Measurements from ENCODE around the gene ETNK2. TPM values are rescaled to one million over a fixed set of nuclear protein-coding genes. Genes with fewer than 3 reads are reported as not detected.

The ETNK2 gene
- total RNA-seq, 1 donor from 2014 or later, result 5.0 TPM

GRCh38 chr1:204084247-204084772, 67.5 kb downstream of the ETNK2 start:
- Mint-ChIP-seq H3K36me3 (ENCODE audit: unreplicated experiment) (no peaks in the 10 kb centered on the region), H3K27me3 (ENCODE audit: unreplicated experiment) (peaks cover 2% of the 10 kb centered on the region), H3K27ac (ENCODE audit: unreplicated experiment) (no peak overlapping the region), H3K4me1 (ENCODE audit: low read depth, unreplicated experiment) (peaks cover 8% of the 10 kb centered on the region), H3K9me3 (ENCODE audit: unreplicated experiment) (peaks cover 7% of the 10 kb centered on the region), H3K4me3 (ENCODE audit: unreplicated experiment) (no peak overlapping the region)
- DNase-seq, result peak; percentile 58
- no peak for TF ChIP-seq CTCF (IDR thresholded peaks at IDR 0.05; ENCODE audit: partially characterized antibody, unreplicated experiment)

GRCh38 chr1:204083491-204083890, 68.4 kb downstream of the ETNK2 start:
- Mint-ChIP-seq H3K27ac (ENCODE audit: unreplicated experiment) (no peak overlapping the region), H3K4me1 (ENCODE audit: low read depth, unreplicated experiment) (peaks cover 11% of the 10 kb centered on the region), H3K4me3 (ENCODE audit: unreplicated experiment) (no peak overlapping the region), H3K9me3 (ENCODE audit: unreplicated experiment) (peaks cover 7% of the 10 kb centered on the region), H3K36me3 (ENCODE audit: unreplicated experiment) (no peaks in the 10 kb centered on the region), H3K27me3 (ENCODE audit: unreplicated experiment) (peaks cover 3% of the 10 kb centered on the region)
- no peak for DNase-seq
- no peak for TF ChIP-seq CTCF (IDR thresholded peaks at IDR 0.05; ENCODE audit: partially characterized antibody, unreplicated experiment)

GRCh38 chr1:204081791-204082513, 69.9 kb downstream of the ETNK2 start:
- no peak for TF ChIP-seq CTCF (IDR thresholded peaks at IDR 0.05; ENCODE audit: partially characterized antibody, unreplicated experiment)
- H3K36me3 Mint-ChIP-seq (ENCODE audit: unreplicated experiment), result no peaks in the 10 kb centered on the region
- no peak overlapping the region for H3K27ac Mint-ChIP-seq (ENCODE audit: unreplicated experiment)
- H3K4me1 Mint-ChIP-seq (ENCODE audit: low read depth, unreplicated experiment), result peaks cover 12% of the 10 kb centered on the region
- peaks cover 5% of the 10 kb centered on the region for H3K9me3 Mint-ChIP-seq (ENCODE audit: unreplicated experiment)
- no peak for DNase-seq
- H3K27me3 Mint-ChIP-seq (ENCODE audit: unreplicated experiment), result peaks cover 8% of the 10 kb centered on the region
- no peak overlapping the region for H3K4me3 Mint-ChIP-seq (ENCODE audit: unreplicated experiment)

- H3K27me3 Mint-ChIP-seq (ENCODE audit: unreplicated experiment), result peaks cover 13% of the 10 kb centered on the region
- no peak for TF ChIP-seq CTCF (IDR thresholded peaks at IDR 0.05; ENCODE audit: partially characterized antibody, unreplicated experiment)
- peaks cover 5% of the 10 kb centered on the region for H3K9me3 Mint-ChIP-seq (ENCODE audit: unreplicated experiment)
- peaks cover 12% of the 10 kb centered on the region for H3K4me1 Mint-ChIP-seq (ENCODE audit: low read depth, unreplicated experiment)
- H3K27ac Mint-ChIP-seq (ENCODE audit: unreplicated experiment), result no peak overlapping the region
- DNase-seq, result no peak
- no peak overlapping the region for H3K4me3 Mint-ChIP-seq (ENCODE audit: unreplicated experiment)
- no peaks in the 10 kb centered on the region for H3K36me3 Mint-ChIP-seq (ENCODE audit: unreplicated experiment)
Observed at GRCh38 chr1:204081164-204081790, 70.6 kb downstream of the ETNK2 start.

Other genes starting within 250 kb of the ETNK2 start
- gene SOX13, start 78.9 kb downstream of the ETNK2 start, total RNA-seq (ENCODE audit: unreplicated experiment), result 2.2 TPM
- gene REN, start 14.3 kb upstream of the ETNK2 start, total RNA-seq (ENCODE audit: unreplicated experiment), result not detected
- not detected for gene KISS1, start 44.4 kb upstream of the ETNK2 start, total RNA-seq (ENCODE audit: unreplicated experiment)
- not detected for gene GOLT1A, start 61.9 kb upstream of the ETNK2 start, total RNA-seq (ENCODE audit: unreplicated experiment)
- 72.7 TPM for gene PLEKHA6, start 207.9 kb upstream of the ETNK2 start, total RNA-seq (ENCODE audit: unreplicated experiment)